GM18868 (cell line): ENCODE results near the gene KCNJ14.

Experiments used
- ATAC-seq: cut with Tn5 transposase; IDR thresholded peaks from one replicate; pipeline ENCODE4 v1.9.1; 2021; ENCODE audit warnings: mild to moderate bottlenecking, moderate library complexity; ENCODE audit not compliant: unreplicated experiment

Gene KCNJ14

DNA sequence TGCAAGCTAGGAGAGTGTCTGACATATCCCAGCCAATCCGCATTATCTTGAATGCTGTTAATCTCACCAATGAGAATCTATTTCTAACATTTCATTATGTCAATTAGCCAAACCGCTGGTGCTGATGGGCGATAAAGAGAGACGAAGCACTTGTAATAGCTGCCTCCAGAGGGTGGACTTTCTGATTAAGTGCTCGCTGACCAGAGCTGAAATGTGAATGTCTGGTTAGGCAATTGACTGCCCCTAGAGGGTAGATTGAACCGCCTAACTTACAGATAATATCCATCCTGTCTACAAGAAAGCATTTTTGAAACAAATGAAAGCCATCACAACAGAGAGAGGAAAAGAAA lies 10.1 kb upstream of the KCNJ14 start:
- ATAC-seq = peak; percentile 20

DNA sequence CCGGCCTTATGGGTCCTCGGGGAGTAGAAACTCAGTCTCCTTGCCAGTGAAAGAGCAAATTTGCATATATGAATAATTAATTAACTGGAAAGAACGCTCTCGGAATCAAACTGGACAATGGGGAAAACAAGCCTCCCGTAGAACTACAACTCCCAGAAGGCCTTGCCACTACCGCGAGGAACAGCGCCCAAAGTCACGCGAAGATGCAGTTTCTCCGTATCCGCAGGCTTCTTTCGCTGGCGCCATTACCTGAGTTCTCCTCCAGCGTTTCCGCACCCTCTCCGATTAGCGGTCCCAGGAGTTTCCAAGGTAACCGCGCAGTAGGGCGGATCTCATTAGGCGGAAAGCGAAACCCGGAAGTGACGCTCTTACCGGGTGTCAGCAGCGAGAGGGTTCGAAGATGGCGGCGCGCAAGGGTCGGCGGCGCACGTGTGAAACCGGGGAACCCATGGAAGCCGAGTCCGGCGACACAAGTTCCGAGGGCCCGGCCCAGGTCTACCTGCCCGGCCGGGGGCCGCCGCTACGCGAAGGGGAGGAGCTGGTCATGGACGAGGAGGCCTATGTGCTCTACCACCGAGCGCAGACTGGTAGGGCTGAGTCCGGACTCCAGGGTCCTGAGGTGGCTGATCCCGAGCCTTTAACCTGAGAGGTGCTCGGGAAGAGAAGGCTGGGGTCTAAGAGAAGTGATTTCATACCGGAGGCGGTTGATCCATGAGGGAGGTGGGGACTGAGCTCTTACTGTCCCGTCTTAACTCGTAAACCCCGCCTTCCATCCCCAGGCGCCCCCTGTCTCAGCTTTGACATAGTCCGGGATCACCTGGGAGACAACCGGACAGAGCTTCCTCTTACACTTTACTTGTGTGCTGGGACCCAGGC lies 9.5 kb upstream of the KCNJ14 start, which contains the start of gene GRWD1:
TSS of gene GRWD1 (plus strand) at position 378 of the 876 bp plus-strand sequence. CDS start at position 401, 23 bp downstream.
- peak; percentile 81 for ATAC-seq

DNA sequence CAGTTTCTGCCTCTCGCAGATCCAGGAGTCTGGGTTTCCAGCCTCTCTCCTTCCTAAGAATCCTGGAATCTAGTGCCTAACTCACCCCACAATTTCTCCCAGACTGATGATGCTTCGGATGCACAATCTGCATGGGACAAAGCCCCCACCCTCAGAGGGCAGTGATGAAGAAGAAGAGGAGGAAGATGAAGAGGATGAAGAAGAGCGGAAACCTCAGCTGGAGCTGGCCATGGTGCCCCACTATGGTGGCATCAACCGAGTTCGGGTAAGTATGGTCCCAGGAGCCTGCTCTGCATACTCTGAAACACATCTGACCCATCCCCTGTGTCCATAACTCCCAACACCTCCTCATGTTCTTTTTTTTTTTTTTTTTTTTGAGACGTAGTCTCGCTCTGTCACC lies 8.8 kb upstream of the KCNJ14 start:
- no peak for ATAC-seq

DNA sequence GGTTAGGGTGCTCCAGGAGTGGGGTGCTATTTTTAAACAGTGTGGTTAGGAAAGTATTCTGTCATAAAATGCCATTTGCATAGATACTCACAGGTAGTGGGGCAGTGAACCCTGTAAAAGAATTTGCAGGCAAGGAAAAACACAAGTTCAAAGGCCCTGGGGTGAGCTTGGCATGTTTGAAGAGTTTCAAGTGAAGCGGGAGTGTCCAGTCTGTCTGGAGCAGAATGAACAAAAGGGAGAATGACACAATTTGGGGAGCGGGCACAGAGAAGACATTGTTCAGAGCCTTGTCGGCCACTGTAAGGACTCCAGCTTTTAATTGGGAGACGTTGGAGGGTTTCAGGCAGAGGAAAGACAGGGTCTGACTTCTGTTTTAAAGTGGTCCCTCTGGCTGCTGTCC lies 6.8 kb upstream of the KCNJ14 start:
- no peak for ATAC-seq

DNA sequence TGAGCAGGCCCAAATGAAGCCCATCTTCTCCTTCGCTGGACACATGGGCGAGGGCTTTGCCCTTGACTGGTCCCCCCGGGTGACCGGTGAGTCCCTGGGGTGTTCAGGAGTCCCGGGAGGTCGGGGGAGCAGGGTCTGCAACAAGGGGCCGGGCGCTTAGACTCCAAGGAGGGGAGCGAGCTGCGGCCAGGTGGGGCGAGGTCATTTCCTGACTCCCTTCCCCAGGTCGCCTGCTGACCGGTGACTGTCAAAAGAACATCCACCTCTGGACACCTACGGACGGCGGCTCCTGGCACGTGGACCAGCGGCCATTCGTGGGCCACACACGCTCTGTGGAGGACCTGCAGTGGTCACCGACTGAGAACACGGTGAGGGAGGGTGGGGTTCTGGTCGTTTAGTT lies 4.9 kb upstream of the KCNJ14 start:
- ATAC-seq = no peak

DNA sequence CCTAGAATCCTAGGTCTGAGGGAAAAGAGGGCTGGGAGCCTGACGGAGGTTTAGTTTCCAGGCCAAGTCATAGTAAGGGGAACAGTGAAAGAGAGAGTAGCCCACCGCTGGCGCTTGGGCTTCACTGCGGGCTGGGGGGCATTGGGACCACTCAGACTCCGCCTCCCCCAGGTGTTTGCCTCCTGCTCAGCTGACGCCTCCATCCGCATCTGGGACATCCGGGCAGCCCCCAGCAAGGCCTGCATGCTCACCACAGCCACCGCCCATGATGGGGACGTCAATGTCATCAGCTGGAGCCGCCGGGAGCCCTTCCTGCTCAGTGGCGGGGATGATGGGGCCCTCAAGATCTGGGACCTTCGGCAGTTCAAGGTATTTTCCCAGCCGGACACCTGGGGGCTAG lies 4.5 kb upstream of the KCNJ14 start:
- no peak for ATAC-seq

DNA sequence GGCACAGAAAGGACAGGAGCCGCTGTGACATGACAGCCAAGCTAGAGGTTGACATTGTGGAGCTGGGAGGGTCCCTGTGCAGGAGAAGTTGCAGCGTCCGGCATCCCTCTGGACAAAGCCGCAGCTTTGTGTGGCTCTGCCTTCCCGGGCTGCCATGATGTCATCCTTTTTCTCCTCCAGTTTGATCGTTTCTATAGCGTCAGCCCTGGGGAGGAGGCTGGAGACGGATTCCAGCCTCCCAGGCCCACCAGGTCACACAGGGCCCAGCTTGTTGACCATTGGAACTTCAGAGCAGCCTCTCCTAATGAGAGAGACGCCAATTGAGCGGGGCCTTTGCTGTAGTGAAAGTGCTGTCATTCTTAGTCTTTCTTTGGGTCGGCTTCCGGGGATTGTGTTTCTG lies 3.8 kb upstream of the KCNJ14 start:
- no peak for ATAC-seq

DNA sequence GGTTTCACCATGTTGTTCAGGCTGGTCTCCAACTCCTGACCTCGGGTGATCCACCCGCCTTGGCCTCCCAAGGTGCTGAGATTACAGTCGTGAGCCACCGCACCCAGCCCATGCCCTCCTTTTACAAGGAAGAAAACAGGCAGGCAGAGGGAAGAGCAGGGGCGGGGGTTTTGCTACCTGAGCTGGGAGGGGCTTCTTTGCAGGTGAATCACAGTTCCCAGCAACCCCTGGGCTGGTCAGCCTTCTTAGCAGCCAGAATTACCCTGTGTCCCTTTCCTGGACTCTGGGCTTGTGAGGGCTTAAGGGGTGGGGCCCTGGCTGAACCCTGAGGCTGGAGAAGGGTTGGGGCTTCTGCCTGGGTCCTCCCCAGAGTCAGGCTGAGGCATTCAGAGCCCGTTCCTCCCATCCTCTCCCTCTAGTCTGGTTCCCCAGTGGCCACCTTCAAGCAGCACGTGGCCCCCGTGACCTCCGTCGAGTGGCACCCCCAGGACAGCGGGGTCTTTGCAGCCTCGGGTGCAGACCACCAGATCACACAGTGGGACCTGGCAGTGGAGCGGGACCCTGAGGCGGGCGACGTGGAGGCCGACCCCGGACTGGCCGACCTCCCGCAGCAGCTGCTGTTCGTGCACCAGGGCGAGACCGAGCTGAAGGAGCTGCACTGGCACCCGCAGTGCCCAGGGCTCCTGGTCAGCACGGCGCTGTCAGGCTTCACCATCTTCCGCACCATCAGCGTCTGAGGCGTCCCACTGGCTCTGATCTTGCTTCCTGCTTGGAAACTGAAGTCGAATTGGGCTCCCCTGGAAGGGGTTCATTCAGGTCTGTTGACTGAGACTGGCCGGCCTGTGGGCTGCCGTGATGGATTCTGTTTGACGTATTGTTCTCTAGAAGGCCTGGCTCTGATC lies 2.8 kb upstream of the KCNJ14 start:
- ATAC-seq = no peak

DNA sequence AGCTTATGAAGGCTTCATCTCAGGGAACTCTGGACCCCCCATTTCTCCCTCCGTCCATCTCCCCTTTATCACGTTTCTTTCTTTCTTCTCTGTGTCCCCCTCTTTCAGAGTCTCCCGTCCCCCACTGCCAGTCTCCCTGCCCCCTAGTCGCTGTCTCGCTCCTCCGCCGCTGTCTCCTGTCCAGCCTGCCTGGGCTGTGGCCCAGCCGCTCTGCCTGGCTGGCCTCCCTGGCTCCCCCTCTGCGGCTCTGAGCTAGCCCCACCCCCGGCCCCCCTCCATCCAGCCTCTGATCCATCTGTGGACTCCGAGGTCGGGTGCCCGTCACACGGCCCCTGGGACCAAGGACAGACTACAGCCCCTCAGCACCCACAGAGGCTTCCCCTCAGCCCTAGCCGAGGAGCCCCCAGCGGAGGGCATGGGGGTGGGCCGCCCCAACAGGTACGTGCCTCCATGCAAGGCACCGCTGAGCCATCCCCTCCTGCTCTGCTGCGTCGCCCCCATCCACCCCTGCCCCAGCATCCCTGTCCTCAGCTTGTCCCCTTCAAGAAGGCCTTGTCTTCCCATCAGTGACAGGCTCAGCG lies 1.1 kb upstream of the KCNJ14 start:
- ATAC-seq = no peak

DNA sequence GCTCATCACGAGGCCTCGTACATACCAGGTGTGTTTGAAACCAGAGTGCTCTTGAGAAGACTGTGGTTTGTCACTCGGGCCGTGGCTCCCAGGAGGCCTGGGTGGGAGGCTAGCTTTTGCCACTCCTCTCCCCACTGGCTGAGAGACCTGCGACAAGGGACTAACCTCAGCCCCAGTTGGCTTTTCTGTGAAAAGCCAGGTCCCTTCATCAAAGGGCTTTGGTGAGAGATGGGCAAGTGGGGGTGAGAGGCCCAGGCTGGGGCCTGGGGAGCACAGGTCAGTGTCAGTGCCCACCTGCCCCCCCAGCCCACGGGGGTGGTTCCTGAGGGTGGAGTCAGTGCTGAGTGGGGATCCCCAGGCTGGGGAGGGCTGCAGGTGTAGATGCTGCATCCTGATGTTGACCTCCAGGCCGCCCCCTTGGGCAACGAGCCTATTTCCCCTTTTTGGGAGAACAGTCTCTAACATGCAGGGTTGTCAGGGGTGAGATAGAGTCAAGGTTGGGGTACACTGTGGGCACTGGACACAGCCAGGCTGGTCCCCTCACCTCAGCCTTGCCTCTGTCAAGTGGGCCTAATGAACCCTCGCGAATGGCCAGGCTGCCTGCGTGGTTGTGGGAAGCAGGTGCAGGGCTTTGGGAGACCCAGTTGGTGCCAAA lies 661 bp downstream of the KCNJ14 start:
- ATAC-seq = no peak

DNA sequence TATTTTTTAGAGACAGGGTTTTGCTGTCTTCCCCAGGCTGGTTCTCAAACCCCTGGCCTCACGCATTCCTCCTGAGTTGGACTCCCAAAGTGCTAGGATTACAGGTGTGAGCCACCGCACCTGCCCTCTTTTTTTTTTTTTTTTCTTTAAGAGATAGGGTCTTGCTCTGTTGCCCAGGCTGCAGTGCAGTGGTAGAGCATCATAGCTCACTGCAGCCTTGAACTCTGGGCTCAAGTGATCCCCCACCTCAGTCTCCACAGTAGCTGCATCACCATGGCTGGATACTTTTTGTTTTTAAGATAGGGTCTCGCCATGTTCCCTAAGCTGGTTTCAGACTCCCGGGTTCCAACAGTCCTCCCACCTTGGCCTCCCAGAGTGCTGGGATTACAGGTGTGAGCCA lies 1.5 kb downstream of the KCNJ14 start:
- no peak for ATAC-seq

DNA sequence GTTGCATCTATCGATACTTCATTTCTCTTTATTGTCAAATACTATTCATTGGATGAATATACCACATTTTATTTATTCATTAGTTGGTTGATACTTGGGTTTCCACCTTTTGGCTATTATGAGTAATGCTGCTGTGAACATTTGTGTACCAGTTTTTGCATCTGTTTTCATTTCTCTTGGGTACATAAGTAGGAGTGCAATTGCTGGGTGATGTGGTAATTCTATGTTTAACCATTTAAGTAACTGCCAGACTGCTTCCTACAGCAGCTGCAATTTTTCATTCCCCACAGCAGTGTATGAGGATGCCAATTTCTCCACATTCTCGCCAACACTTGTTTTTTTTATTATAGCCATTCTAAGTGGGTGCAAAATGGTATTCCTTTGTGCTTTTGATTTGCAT lies 2.6 kb downstream of the KCNJ14 start:
- no peak for ATAC-seq

DNA sequence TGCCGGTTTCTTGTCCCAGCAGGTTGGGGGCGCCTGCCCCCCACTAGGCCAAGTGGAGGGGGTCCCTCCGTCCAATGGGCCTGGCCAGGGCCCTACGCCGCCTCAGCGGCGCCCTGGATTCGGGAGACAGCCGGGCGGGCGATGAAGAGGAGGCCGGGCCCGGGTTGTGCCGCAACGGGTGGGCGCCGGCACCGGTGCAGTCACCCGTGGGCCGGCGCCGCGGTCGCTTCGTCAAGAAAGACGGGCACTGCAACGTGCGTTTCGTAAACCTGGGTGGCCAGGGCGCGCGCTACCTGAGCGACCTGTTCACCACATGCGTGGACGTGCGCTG lies 6.2 kb downstream of the KCNJ14 start:
- no peak for ATAC-seq

DNA sequence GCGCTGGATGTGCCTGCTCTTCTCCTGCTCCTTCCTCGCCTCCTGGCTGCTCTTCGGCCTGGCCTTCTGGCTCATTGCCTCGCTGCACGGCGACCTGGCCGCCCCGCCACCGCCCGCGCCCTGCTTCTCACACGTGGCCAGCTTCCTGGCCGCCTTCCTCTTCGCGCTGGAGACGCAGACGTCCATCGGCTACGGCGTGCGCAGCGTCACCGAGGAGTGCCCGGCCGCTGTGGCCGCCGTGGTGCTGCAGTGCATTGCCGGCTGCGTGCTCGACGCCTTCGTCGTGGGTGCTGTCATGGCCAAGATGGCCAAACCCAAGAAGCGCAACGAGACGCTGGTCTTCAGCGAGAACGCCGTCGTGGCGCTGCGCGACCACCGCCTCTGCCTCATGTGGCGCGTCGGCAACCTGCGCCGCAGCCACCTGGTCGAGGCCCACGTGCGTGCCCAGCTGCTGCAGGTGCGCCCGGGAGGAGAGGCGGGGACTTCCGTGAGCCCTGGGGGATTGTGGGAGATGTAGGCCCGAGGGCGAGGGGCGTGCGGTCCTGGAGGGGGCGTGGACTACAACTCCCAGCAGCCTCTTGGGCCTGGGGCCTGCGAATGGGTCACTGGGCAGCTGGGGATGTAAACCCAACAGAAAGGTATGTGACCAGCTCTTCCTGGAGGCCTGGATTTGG lies 6.7 kb downstream of the KCNJ14 start:
- no peak for ATAC-seq

DNA sequence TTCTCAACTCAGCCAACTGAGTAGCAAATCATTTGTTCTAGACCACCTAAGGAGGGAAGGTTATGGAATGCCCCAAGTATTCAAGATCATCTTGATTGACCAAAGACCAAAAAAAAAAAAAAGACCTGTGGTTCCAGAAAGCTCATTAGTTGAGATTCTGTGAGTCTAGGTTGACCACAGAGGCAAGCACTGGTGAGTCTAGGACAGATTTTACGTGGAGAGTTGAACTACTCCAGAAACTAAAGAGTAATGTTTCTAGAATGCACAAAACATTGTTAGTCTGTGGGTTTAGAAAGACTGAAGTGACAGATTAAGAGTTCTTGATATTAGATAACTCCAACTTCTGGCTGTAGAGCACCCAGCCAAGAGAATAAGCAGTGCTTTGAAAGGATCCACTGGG lies 9.8 kb downstream of the KCNJ14 start:
- no peak for ATAC-seq

DNA sequence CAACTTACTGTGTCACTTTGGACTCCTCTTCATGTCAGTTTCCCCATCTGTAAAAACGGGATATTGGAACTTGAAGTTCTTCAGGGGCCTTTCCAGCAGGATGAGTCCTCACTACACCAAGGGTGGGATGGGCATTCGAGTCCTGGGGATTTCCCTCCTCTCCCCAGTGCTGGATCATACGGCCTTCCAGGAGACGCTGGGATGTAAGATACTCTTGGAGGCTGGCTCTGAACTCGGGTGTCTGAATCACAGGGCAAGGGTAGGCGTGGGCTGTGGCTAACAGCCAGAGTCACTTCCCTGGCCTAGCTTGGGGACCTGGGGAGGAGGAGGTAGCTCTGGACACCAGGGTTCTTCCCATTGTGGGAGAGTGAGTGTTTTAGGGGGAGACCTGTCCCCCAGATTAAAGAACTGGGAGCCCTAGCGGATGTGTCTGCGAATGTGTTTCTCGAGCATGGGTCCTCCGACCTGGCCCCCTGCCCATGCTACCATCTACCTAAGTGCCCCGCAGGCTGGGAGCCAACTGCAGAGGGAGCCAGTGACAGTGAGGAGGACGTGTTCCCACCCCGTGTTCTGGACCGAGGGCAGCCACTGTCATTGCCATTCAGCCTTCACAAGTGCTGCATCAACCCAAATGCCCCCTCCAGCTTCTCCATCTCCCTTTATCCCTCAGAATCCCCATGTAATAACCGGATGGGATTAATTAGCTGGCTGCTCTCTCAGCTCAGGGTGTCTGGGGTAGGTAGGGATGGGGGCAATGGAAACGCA lies 11.4 kb downstream of the KCNJ14 start:
- no peak for ATAC-seq

DNA sequence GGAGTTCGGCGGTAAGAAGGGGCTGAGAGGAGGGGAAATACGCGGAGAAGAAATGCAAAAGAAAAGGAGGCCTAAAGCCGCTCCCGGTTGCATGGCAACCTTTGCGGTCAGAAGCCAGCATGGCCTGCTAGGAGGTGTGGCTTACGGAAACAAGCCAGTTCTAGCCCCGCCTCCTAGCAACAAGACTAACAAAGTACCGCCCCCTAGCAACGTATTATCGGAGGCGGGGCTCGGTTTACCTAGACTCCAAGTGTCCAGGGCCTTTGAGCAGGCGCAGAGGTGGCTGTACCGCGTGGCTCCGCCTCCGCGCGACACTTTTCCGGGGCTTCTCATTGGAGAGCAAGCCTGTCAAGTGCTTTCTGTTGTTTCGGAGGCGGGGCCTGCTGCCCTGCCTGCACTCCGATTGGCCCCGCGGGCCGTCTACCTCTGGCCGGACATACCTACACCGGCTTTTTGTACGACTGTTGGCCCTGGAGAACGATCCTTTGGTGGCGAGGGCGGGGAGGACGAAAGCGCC lies 13.5 kb downstream of the KCNJ14 start:
- peak; percentile 87 for ATAC-seq

DNA sequence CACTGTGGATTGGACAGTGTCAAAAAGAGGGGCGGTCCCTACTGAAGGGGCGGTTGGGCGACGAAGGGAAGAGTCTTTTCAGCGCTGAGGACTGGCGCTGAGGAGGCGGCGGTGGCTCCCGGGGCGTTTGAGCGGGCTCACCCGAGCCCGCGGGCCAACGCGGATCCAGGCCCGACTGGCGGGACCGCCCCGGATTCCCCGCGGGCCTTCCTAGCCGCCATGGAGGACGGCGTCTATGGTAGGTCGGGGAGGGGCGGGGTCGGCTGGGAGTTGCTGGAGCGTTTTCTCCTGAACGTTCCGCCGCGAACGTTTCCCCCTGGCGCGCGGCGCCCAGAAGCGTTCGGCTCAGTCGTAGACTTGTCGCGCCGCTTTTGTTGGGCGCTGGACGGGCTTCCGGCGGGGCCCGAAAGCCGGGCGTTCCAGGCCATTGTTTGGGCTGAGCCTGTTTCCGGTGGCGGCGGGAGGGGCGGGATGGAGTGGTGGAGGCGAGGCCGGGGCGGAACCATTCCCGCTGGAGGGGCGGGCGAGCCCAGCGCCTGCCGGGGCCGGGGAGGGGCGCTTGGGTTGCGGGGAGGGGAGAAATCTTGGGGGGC lies 14.0 kb downstream of the KCNJ14 start, which contains the start of gene CYTH2:
TSS of gene CYTH2 (plus strand) at position 81 of the 593 bp plus-strand sequence. CDS start at position 220, 139 bp downstream.
- ATAC-seq = peak; percentile 26
